T47D (cell line): ENCODE results near the gene TRAPPC3L.

ENCODE experiments used
- DNase-seq, 2 experiments: peaks; one replicate each; pipeline versions ENCODE4 v3.0.0 to v3.0.0-alpha.2; 2011 to 2012; ENCODE audit warnings: low read depth in 1 of 2, low spot score in 1 of 2
- JUND ChIP-seq: IDR thresholded peaks from 2 replicates; pipeline ENCODE4 v1.6.1; 2012; ENCODE audit warnings: low read depth
- in situ Hi-C: cut with HindIII; loops from 2 replicates; pipeline ENCODE4 v1.10.0; 2016; ENCODE audit warnings: low sequenced_read_pairs, low pct_unique_long_range_greater_than_20kb

The TRAPPC3L gene

GRCh38 chr6:116463301-116463700 lies 82.2 kb downstream of the TRAPPC3L start:
- in situ Hi-C loops = no loop called here

GRCh38 chr6:116461932-116462885 lies 83.3 kb downstream of the TRAPPC3L start:
- TF ChIP-seq JUND = no peak
- in situ Hi-C loops = no loop called here

More at GRCh38 chr6:116463301-116463700, 82.2 kb downstream of the TRAPPC3L start:
- no peak for DNase-seq
- TF ChIP-seq JUND = no peak

GRCh38 chr6:116461331-116461931 lies 84.1 kb downstream of the TRAPPC3L start, which contains the start of gene CALHM6:
TSS of gene CALHM6 (plus strand) at chr6:116461375. CDS start at chr6:116461930, 555 bp downstream.
- no peak for DNase-seq
- no peak for TF ChIP-seq JUND
- in situ Hi-C loops = no loop called here

More at GRCh38 chr6:116461932-116462885, 83.3 kb downstream of the TRAPPC3L start:
- DNase-seq = no peak

- in situ Hi-C loops = no loop called here
- no peak for DNase-seq
- TF ChIP-seq JUND = no peak
Measured at GRCh38 chr6:116459927-116460326, 85.6 kb downstream of the TRAPPC3L start.

GRCh38 chr6:116458264-116458663 lies 87.2 kb downstream of the TRAPPC3L start:
- DNase-seq = no peak
- in situ Hi-C loops = no loop called here
- TF ChIP-seq JUND = no peak

- no peak for DNase-seq
- TF ChIP-seq JUND = no peak
- in situ Hi-C loops = no loop called here
Measured at GRCh38 chr6:116456927-116457326, 88.6 kb downstream of the TRAPPC3L start.

GRCh38 chr6:116456106-116456505 lies 89.4 kb downstream of the TRAPPC3L start:
- in situ Hi-C loops = no loop called here

GRCh38 chr6:116452531-116452930 lies 93.0 kb downstream of the TRAPPC3L start:
- no peak for DNase-seq
- in situ Hi-C loops = no loop called here
- TF ChIP-seq JUND = no peak

More at GRCh38 chr6:116456106-116456505, 89.4 kb downstream of the TRAPPC3L start:
- DNase-seq = no peak
- TF ChIP-seq JUND = no peak

- in situ Hi-C loops = no loop called here
- DNase-seq = no peak
Measured at GRCh38 chr6:116451916-116452315, 93.6 kb downstream of the TRAPPC3L start.

GRCh38 chr6:116450769-116451740 lies 94.4 kb downstream of the TRAPPC3L start:
- in situ Hi-C loops = no loop called here
- DNase-seq = no peak
- TF ChIP-seq JUND = no peak

More at GRCh38 chr6:116451916-116452315, 93.6 kb downstream of the TRAPPC3L start:
- no peak for TF ChIP-seq JUND

GRCh38 chr6:116450185-116450710 lies 95.2 kb downstream of the TRAPPC3L start:
- no peak for TF ChIP-seq JUND
- no peak for DNase-seq
- in situ Hi-C loops = no loop called here

- no peak for DNase-seq
- in situ Hi-C loops = no loop called here
- no peak for TF ChIP-seq JUND
Measured at GRCh38 chr6:116449565-116449964, 95.9 kb downstream of the TRAPPC3L start.
